Epithelial cell of prostate (primary cell): ENCODE results near the gene AOC2.
"Not testable (repeated sequence)": the region's sequence is repeated elsewhere in the genome, so short reads cannot be mapped to it uniquely, and the experiment has no call there.

ENCODE experiments used
- DNase-seq: peaks from one replicate; pipeline ENCODE4 v3.0.0-alpha.2; 2011; ENCODE audit warnings: low read depth, low spot score
- H3K27ac ChIP-seq: fragments of 450-650 bp; 2 replicates; pipeline ENCODE4 v1.5.1; 2017; ENCODE audit warnings: mild to moderate bottlenecking

The AOC2 gene

DNA sequence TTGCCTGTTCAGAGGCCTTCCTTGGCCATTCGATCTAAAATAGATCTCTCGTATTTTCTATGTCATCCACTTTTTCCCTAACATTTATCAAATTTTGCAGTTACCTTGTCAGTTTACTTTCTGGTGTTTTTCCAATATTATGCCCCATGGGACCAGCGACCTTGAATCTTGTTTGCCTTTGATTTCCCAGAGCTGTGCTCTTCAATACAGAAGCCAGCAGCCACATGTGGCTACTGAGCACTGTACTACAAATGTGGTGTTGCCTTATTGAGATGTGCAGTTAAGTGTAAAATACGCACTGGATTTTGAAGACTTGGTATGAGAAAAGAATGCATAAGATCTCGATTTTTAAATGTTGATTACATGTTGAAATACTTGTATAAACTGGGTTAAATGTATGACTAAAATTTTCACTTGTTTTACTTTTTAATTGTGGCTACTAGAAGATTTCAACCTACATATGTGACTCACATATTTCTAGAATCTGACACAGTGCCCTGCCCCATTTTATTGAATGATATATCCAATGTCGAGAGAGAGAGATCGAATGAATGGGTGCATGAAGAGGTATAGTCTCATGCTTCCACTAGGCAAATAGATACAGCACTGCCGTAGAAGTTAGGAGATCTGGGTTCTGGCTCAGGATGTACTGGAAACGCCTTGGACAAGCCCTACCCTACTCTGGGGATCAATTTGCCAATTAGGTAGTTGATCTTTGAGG is 12.0 kb upstream of the AOC2 start:
- H3K27ac ChIP-seq, result peak overlapping the region; percentile 71
- DNase-seq, result no peak

DNA sequence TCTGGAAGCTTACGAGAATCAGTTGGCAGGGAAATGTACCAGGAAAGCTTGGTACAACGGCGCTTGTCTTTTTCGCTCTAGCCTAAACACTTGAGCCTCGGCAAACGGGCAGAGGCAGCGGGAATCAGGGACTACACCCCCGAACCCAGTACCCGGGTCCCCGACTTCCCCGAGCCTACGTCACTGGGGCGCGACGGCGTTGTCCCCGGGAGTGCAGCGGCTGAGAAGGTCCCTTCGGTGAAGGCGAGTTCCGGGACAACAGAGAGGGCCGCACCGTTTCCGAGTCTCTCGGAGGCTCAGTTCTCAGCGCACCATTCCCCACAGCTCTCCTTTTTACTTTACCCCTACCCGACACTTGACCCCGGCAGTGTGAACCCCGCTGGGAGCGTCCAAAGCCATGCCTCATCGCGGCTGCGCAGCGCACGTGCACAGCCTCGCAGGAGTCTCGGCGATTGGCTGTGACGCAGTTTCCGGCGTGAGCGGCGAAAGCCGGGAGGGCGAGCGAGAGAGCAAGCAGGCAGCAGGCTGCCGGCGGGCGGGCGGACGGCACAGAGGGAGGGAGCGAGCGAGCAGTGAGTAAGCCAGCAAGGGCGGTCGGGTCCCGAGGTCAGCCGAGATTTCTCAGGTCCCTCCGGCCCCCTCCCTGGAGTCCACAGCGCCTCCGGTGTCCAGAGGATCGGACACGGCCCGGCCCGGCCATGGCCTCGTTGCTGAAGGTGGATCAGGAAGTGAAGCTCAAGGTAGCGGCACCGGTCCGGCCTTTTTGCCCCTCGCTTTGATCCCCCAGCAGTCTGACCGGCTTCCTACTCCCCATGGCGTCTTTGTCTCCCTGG is 11.2 kb upstream of the AOC2 start, which contains the start of gene PSME3:
PSME3 (plus strand) TSS at position 464 of the 833 bp plus-strand sequence; CDS start at position 699, 235 bp downstream.
- H3K27ac ChIP-seq, result peak within 1 kb of the TSS; percentile 71
- DNase-seq, result peak; percentile 27

DNA sequence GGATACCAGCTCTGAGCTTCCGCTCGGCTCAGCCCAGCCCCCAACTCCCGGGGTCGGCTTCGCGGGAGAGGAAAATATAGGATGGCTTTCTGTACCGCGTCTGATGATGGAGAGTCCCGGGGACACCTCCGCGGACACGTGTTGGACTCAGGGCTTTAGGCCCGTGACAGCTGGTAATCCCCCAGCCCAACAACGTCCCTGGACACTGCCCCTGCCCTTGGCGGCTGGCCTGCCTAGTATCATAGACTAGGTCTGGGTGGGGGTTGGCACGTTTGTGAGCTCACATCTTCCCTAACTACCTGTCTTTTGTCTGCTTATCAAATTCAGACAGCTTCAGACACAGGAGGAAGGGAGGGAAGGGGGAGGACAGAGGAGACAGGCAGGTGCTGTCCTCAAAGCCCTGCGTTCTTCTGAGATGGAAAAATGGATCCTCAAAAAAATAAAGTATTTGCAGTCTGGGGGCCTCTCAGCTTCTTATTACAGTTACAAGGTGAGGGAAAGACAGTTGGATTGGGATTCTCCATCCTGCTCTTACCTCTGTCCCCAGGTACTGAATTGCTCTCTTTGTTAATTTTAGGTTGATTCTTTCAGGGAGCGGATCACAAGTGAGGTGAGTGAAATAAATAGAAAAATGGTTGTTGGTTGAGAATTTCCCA is 10.5 kb upstream of the AOC2 start:
- H3K27ac ChIP-seq, result peak overlapping the region; percentile 71
- DNase-seq, result no peak

DNA sequence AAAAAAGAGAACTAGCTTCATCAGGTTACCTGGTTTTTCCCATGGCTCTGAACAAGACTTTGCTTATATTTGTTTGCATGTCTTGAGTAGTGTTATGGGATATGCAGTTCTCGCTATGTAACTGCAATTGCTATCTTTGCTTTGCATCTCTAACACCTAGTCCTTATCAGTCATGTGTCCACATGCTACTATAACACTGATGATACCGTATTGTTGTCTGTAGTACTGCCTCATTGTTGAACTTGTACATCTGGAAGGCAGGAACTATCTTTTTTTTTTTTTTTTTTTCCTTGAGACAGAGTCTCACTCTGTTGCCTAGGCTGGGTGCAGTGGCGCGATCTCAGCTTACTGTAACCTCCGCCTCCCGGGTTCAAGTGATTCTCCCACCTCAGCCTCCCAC is 8.6 kb upstream of the AOC2 start:
- H3K27ac ChIP-seq, result no peak overlapping the region
- DNase-seq, result no peak

DNA sequence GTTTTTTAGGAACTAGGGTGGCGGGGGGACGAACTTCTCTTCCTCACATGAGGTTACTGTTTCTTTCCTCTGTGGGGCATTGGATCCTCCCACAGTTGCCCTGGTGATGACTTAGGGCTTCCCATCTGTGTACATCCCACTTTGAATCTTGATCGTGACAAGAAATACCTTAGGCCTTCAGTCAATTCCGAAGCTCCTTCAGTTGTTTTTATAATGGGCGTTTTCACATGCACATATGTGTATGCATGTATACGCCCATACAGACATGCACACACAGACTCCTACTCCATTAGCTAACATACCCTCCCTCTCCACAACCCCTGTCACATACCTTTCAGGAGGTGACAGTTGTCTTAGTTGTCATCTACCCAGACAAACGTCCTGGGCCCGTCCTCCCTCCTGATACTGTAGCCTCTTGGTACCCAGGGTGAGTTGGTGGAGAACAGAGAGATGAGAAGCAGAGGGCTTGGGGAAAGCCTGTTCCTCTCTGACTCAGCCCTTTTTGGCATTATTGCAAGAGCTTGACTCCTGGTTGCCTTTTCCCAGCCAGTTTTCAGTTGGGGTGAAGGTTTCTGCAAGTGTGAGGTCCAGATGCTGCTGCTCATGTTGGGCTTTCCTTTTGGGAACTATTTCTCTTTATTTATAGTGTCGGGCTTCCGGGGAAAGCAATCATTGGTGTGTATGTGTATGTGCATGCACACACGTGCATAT is 2.2 kb upstream of the AOC2 start:
- DNase-seq, result no peak
- H3K27ac ChIP-seq, result no peak overlapping the region

DNA sequence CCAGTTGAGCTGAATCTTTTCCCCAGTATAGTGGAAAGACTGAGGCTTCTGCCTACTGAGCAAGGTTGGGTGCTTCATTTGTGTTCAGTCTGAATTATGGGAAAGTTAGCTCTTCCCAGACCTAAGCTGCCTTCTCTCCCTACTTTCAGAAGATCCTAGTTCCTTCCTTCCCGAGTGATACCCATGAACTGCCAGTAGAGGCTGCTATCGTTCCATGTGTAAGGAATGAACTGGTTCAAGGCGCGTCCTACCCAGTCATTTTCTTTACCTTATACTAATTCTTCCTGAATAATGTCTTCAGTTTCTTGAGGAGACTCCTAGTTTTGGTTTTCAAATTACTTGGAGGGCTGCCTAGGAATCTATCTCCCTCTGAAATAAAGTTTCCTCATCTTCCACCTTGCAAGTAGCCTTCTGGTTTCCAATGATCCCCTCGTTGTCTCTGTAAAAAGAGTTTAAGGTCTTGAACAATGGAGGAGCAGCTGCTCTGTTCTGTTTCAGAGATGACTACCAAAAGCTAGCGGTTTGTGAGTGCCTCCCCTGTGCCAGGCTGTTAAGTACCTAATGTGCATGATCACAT is 934 bp upstream of the AOC2 start:
- no peak for DNase-seq
- H3K27ac ChIP-seq, result no peak overlapping the region

DNA sequence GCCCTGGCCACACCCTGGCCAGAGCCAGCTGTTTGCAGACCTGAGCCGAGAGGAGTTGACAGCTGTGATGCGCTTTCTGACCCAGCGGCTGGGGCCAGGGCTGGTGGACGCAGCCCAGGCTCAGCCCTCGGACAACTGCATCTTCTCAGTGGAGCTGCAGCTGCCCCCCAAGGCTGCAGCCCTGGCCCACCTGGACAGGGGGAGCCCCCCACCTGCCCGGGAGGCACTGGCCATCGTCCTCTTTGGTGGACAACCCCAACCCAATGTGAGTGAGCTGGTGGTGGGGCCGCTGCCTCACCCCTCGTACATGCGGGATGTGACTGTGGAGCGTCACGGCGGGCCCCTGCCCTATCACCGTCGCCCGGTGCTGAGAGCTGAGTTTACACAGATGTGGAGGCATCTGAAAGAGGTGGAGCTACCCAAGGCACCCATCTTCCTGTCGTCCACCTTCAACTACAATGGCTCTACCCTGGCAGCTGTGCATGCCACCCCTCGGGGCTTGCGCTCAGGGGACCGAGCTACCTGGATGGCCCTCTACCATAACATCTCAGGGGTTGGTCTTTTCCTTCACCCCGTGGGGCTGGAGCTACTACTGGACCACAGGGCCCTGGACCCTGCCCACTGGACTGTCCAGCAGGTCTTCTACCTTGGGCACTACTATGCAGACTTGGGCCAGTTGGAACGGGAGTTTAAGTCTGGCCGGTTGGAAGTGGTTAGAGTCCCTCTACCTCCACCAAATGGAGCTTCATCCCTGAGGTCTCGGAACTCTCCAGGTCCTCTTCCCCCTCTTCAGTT is 578 bp downstream of the AOC2 start:
- no peak overlapping the region for H3K27ac ChIP-seq
- DNase-seq, result no peak

DNA sequence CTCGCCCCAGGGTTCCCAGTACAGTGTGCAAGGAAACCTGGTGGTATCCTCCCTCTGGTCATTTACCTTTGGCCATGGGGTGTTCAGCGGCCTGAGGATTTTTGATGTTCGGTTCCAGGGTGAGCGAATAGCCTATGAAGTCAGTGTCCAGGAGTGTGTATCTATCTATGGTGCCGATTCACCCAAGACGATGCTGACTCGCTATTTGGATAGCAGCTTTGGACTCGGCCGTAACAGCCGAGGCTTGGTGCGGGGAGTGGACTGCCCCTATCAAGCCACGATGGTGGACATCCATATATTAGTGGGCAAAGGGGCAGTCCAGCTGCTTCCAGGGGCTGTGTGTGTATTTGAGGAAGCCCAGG is 1.2 kb downstream of the AOC2 start:
- no peak overlapping the region for H3K27ac ChIP-seq
- DNase-seq, result no peak

DNA sequence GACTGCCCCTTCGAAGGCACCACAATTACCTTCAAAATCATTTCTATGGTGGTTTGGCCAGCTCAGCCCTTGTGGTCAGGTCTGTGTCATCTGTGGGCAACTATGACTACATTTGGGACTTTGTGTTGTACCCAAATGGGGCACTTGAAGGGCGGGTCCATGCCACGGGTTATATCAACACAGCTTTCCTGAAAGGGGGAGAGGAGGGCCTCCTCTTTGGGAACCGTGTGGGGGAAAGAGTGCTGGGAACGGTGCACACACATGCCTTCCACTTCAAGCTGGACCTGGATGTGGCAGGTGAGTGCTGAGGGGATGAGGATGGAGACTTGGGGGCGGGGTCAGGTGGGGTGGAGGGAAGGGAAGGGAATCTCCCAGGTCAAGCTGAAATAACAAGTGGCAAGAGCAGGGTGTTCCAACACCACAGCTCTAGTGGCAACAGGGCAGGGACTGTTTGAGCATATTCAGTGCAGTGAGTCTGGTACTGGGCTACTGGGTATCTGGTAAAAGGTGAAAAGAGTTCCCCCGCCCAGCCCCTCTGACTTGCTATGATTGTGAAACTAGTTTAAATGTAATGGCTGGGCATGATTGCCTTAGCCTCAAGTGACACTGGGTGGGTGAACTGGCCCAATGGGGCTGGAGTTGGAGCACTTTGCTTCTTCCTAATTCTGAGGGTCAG is 1.7 kb downstream of the AOC2 start:
- no peak for DNase-seq
- H3K27ac ChIP-seq, result peak overlapping the region; percentile 31

DNA sequence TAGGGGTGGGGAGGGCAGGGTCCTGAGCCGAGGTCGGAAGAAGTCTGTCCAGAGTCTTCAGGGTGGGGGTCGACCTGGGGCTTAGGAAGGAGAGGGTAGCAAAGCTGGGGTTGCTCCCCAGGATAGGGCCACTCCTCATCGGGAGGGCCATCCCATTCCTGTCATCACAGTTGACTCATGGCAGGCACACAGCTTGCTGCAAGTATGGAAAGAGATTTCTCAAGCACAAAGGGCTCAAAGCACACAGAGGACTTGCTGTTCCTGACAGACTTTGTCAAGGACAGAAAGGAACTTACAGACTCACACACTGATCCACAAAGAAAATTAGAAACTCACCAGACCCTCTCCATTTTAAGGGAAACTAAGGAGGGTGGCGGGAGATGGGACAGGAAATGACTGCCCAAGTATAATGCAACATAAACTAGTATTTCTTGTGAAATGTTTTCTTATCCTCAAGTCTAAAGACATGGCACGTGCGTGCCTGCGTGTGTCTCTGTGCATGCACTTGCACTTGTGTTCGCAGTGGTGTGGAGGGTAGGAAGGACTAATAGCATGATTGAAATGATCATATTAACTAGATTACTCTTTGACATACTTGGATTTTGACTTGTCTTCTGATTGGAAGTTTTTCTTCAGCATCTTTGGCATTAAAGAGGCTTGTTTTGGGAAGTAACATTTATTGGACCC is 2.4 kb downstream of the AOC2 start:
- peak overlapping the region; percentile 31 for H3K27ac ChIP-seq
- DNase-seq, result no peak

DNA sequence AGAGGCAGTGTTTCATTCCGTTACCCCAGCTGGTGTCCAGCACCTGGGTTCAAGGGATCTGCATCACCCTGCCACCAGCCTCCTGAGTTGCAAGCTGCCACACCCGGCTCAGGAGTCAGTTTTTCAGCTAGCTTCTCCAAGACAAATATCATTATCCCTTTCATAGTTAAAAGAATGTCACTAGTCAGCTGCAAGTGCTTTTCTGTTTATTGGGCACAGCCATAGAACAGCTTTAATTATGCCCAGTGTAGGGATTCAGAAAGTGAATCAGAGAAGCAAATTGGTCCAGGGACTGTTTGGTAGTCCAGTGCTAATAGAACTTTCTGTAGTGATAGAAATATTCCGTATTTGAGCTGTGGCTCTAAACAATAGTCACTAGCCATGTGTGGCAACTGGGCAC is 3.7 kb downstream of the AOC2 start:
- DNase-seq, result no peak
- no peak overlapping the region for H3K27ac ChIP-seq

DNA sequence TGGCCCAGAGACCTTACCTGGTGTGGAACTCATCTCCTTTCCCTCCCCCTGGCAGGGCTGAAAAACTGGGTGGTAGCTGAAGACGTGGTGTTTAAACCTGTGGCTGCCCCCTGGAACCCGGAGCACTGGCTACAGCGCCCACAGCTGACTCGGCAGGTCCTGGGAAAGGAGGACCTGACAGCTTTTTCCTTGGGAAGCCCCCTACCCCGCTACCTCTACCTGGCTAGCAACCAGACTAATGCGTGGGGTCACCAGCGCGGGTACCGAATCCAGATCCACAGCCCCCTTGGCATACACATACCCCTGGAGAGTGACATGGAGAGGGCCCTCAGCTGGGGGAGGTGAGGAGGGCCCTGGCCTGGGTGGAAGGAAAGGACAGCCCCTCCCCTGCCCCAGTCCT is 4.7 kb downstream of the AOC2 start:
- no peak overlapping the region for H3K27ac ChIP-seq
- DNase-seq, result no peak

DNA sequence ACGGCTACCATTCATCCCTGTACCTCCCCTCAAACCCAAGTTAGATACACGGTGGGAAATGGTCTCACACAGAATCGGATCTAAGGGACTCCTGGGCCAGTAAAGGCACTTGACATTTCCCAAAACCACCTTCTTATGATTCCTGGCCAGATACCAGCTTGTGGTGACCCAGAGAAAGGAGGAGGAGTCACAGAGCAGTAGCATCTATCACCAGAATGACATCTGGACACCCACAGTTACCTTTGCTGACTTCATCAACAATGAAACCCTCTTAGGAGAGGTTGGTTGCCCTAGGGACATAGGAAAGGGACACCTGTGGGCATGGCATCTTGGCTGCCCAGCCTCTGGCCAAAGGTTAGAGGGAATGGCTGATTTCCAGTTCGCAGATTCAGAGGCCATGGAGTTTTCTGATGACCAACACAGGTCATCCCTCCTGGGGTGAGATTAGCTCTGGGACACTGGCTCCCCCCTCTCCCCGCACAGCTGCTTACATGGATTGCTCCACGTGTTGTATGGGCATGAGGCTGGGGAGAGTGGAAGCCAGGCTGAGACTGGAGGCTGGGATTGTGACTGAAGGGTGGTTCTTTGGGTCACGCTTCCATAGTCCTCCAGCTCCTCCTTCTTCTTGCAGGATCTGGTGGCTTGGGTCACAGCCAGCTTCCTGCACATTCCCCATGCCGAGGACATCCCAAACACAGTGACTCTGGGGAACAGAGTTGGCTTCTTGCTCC is 5.2 kb downstream of the AOC2 start:
- H3K27ac ChIP-seq, result no peak overlapping the region
- no peak for DNase-seq

DNA sequence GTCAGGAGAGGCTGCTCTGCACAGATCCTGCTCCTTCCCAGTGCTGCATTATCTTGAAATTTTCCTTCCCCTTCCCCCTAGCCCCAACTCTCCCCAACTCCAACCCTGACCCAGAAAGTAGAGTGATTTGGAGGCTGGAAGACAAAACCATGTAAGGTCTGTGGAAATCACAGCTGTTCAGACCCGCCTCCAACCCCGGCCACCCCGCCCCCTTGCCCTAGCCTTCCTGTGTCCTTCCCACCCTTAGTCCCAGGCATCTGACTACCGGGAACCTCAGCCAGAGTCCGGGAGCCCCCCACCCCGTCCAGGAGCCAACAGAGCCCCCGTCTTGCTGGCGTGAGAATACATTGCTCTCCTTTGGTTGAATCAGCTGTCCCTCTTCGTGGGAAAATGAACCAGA is 6.6 kb downstream of the AOC2 start, which contains the start of gene AOC3:
AOC3 (plus strand) TSS at position 246 of the 400 bp plus-strand sequence; CDS start at position 391, 145 bp downstream.
- no peak within 1 kb of the TSS for H3K27ac ChIP-seq
- DNase-seq, result no peak

DNA sequence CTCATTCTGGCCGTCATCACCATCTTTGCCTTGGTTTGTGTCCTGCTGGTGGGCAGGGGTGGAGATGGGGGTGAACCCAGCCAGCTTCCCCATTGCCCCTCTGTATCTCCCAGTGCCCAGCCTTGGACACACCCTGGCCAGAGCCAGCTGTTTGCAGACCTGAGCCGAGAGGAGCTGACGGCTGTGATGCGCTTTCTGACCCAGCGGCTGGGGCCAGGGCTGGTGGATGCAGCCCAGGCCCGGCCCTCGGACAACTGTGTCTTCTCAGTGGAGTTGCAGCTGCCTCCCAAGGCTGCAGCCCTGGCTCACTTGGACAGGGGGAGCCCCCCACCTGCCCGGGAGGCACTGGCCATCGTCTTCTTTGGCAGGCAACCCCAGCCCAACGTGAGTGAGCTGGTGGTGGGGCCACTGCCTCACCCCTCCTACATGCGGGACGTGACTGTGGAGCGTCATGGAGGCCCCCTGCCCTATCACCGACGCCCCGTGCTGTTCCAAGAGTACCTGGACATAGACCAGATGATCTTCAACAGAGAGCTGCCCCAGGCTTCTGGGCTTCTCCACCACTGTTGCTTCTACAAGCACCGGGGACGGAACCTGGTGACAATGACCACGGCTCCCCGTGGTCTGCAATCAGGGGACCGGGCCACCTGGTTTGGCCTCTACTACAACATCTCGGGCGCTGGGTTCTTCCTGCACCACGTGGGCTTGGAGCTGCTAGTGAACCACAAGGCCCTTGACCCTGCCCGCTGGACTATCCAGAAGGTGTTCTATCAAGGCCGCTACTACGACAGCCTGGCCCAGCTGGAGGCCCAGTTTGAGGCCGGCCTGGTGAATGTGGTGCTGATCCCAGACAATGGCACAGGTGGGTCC is 7.2 kb downstream of the AOC2 start:
- H3K27ac ChIP-seq, DNase-seq: not testable (repeated sequence)

DNA sequence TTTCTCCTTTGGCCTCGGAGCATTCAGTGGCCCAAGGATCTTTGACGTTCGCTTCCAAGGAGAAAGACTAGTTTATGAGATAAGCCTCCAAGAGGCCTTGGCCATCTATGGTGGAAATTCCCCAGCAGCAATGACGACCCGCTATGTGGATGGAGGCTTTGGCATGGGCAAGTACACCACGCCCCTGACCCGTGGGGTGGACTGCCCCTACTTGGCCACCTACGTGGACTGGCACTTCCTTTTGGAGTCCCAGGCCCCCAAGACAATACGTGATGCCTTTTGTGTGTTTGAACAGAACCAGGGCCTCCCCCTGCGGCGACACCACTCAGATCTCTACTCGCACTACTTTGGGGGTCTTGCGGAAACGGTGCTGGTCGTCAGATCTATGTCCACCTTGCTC is 8.0 kb downstream of the AOC2 start:
- DNase-seq, result no peak
- no peak overlapping the region for H3K27ac ChIP-seq

DNA sequence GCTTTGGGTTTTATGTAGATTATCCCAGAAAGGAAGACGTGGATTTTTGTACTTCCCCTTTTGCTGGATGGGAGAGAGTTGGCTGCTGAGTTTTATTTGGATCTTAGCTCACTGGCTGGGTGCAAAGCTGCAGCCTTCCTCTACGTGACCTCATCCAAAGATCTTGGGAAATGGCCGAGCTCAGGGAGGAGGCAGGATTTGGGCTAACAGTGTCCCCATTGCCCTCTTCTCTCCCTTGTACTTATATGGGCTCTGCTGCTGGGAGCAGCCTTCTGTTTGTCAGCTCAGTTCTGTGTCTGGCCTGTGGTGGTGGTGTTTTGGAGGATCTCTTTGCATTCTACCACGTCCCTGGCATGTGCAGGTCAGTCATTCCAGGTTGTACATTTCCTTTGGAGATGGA is 8.6 kb downstream of the AOC2 start:
- H3K27ac ChIP-seq, result no peak overlapping the region
- DNase-seq, result no peak
